D721Med (cell line): ENCODE results near the gene DSC3.
"Not testable (repeated sequence)": the region's sequence is repeated elsewhere in the genome, so short reads cannot be mapped to it uniquely, and the experiment has no call there.

Experiments
- DNase-seq: peaks from one replicate; pipeline ENCODE4 v3.0.0; 2011; ENCODE audit warnings: low spot score; ENCODE audit not compliant: insufficient read length
- FAIRE-seq: peaks from 2 replicates; lab custom pipeline; 2011; peaks lifted over from hg19 to GRCh38; lab: Jason Lieb, UNC
- TF ChIP-seq, protein P1 (sequence below): IDR thresholded peaks from 2 replicates; pipeline ENCODE4 v1.5.1; 2012; ENCODE audit warnings: mild to moderate bottlenecking, control low read depth; ENCODE audit not compliant: insufficient read depth; ENCODE audit errors: missing control alignments

DSC3 gene

DNA sequence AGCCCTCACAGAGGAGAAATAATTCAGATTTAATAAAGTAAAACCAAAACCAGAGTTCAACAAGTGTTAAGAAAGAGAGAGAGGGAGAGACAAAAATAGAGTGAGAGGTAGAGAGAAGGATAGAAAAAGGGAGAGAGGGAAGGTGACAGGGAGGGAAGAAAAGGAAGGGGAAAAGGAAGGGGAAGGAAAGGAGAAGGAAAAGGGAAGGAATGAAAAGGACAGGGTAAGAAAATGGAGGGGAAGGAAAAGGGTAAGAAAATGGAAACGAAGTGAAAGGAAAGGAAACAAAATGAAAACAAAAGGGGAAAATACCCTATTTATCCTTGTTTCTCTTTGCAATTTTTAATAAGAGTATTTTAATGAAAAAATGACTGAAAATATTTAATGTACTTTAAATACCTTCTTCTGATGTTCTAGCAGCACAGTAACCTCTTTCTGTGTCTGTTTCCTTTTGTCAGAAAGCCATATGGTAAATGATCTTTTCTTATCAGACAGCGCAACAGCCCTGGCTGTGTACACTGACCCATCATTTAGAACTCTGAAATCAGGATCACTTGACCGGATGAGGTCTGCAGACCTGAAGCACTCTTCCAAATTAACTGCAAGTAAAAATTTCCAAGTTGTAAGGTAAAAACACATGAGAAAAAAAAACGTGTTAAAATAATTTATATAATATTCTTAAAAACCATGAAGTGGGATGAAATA, 11.8 kb downstream of the DSC3 start:
- TF ChIP-seq, protein P1, sequence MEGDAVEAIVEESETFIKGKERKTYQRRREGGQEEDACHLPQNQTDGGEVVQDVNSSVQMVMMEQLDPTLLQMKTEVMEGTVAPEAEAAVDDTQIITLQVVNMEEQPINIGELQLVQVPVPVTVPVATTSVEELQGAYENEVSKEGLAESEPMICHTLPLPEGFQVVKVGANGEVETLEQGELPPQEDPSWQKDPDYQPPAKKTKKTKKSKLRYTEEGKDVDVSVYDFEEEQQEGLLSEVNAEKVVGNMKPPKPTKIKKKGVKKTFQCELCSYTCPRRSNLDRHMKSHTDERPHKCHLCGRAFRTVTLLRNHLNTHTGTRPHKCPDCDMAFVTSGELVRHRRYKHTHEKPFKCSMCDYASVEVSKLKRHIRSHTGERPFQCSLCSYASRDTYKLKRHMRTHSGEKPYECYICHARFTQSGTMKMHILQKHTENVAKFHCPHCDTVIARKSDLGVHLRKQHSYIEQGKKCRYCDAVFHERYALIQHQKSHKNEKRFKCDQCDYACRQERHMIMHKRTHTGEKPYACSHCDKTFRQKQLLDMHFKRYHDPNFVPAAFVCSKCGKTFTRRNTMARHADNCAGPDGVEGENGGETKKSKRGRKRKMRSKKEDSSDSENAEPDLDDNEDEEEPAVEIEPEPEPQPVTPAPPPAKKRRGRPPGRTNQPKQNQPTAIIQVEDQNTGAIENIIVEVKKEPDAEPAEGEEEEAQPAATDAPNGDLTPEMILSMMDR = no peak
- FAIRE-seq (no peak), DNase-seq (no peak)

DNA sequence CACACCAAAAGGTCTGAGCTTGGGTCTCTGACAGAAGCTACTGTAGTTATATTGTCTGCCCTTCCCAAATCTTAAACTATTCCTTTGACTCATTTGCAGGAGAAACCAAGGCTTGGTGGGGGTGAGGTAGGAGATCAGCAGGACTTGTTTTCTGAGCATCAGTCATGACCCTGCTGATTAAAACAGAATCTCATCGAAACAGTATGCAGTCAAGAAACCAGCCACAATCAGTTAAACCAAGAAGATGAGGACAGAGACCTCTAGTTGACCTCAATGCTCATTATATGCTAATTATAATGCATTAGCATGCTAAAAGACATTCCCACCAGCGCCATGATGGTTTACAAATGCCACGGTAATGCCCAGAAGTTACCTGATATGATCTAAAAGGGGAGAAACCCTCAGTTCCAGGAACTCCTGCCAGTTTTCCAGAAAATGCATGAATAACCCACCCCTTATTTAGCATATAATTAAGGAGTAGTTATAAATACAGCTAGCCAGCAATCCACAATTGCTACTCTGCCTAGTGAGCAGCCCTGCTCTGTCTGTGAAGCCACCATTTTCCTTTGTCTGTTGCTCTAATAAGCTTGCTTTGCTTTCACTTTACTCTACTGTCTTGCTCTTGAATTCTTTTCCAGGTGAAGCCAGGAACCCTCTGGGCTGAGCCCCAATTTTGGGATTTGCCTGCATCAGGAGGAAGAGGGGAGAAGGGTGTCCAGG, 26.7 kb downstream of the DSC3 start:
- TF ChIP-seq, protein P1 = no peak
- FAIRE-seq = no peak
- DNase-seq = no peak

DNA sequence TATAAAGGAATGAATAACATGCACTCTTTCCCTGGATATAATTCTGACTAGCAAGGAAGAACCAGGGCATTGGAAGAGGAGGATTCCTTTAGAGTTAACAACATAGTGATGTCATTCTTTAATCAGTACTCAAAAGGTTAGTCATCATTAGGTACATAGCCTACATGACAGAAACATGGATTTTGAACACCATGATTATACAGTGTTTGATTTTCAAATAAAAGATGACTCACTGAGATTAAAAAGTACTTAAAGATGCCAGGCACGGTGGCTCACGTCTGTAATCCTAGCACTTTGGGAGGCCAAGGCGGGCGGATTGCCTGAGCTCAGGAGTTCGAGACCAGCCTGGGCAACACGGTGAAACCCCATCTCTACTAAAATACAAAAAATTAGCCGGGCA, 31.1 kb downstream of the DSC3 start:
- DNase-seq, FAIRE-seq: not testable (repeated sequence)

DNA sequence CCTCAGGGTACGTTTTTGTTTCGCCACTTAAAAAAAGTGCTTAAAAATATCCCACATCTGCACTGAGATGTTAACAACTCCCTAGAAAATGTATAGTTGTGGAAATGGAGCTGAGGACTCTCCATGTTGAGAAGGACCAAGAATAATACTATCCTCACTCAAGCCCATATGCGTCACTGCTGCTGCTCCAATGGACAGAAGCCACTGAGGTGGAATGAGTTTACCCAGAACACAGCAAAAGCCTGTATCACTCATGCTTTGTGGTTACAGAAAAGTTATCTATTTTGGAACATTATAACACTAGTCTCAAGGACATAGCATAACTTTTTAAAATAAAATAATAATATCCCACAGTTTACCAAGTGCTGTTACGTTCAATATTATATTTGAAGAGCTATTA, 31.9 kb downstream of the DSC3 start:
- FAIRE-seq = no peak
- TF ChIP-seq, protein P1 = no peak
- DNase-seq = no peak

DNA sequence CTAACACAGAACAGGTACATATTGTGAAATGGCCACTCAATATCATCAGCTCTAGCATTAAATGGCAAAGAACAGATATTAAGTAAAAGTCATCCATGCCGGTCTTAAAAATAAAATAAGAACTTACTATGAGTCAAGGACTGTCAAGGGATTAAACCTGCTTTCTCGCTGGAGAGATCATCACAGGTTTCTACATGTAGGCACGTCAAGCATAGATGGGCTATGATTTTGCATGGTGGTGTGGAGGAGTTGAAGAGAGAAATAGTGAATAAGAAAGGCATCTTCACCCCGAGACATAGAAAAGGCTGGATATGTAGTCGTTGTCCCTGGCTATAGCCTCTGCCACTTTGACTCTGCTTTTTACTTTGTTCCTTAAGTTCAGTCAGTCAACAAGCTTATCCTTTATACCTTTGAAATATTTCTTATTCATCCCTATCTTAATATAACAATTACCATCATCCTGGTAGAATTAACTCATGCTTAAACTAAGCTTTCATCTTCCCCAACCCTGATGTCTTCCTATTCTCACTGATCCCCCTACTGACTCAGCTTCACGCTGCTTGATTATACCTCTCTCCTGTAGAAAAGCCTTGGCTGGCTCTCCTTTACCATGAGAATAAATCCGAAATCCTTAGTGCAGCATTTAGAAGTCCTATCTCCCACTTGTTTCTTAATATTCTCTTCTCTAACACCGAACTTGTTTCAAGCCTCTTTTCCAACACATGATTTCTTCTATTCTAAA, 42.5 kb downstream of the DSC3 start:
- FAIRE-seq (no peak), DNase-seq (no peak)
- TF ChIP-seq, protein P1 = no peak

DNA sequence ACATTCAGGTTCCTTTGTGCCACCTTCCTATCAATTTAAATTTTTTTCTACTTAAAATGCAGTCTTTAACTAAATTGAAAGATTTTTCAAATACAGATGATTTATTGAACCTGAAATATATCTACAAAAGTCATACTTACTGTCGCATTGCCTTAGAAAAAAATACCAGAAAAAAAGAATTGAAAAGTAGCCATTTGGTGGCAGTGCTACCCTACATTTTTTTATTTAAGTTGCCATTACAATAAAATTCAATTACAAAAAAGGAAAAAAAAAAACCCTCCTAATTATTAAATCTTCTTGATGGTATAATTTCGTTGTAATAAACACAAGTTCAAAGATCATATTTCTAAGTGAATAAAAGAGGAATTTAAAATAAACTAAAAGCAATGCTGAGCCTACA, 43.4 kb downstream of the DSC3 start:
- DNase-seq (no peak), FAIRE-seq (no peak)
- TF ChIP-seq, protein P1 = no peak

DNA sequence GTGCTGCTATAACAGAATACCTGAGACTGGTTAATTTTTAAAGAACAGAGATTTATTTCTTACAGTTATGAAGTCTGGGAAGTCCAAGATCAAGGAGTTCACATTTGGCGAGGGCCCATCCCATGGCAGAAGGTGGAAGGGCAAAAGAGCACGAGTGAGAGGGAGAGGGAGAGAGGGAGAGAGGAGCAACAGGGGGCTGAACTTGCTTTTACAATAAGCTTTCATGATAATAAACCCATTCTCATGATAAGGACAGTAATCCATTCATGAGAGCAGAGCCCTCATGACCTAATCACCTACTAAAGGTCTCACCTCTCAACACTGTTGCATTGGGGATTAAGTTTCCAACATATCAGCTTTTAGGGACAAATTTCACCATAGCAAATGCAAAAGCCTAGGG, 45.3 kb downstream of the DSC3 start:
- FAIRE-seq = no peak
- TF ChIP-seq, protein P1 = no peak

More for the DNA sequence above, 45.3 kb downstream of the DSC3 start:
- DNase-seq = no peak
